SK-N-SH (cell line): ENCODE results near the gene AMIGO2.

Experiments used
- CHD2 ChIP-seq: fragments of 150-350 bp; IDR thresholded peaks from 2 replicates; pipeline ENCODE4 v1.6.1; 2018; ENCODE audit warnings: low read length; ENCODE audit not compliant: partially characterized antibody
- TEAD4 ChIP-seq: IDR thresholded peaks from 2 replicates; pipeline ENCODE4 v1.4.0; 2012; ENCODE audit warnings: mild to moderate bottlenecking, borderline replicate concordance; ENCODE audit not compliant: insufficient read depth
- TF ChIP-seq, protein P1 (sequence below): fragments of 200-600 bp; sonication (generic); IDR thresholded peaks from 2 replicates; pipeline ENCODE4 v1.6.1; 2017; ENCODE audit warnings: antibody characterized with exemption, mild to moderate bottlenecking, moderate library complexity

DNA sequence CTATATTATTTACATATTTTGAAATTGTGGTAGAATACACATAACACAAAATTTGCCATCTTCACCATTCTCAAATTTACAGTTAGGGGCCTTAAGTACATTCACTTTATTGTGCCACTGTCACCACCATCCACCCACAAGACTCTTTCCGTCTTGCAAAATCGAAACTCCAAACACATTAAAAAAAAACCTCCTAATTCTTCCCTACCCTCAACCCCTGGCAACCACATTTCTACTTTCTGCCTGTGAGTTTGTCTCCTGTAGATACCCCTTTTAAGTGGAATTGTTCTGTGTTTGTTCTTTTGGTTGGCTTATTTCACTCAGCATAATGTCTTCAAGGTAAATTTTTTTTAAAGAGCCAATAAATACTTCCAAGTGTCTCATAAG, 31.6 kb upstream of the AMIGO2 start:
- TF ChIP-seq, protein P1, sequence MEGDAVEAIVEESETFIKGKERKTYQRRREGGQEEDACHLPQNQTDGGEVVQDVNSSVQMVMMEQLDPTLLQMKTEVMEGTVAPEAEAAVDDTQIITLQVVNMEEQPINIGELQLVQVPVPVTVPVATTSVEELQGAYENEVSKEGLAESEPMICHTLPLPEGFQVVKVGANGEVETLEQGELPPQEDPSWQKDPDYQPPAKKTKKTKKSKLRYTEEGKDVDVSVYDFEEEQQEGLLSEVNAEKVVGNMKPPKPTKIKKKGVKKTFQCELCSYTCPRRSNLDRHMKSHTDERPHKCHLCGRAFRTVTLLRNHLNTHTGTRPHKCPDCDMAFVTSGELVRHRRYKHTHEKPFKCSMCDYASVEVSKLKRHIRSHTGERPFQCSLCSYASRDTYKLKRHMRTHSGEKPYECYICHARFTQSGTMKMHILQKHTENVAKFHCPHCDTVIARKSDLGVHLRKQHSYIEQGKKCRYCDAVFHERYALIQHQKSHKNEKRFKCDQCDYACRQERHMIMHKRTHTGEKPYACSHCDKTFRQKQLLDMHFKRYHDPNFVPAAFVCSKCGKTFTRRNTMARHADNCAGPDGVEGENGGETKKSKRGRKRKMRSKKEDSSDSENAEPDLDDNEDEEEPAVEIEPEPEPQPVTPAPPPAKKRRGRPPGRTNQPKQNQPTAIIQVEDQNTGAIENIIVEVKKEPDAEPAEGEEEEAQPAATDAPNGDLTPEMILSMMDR, result no peak
- TF ChIP-seq CHD2 (no peak), TEAD4 (no peak)
